Measurements from ENCODE around the gene LIMK2. TPM values are rescaled to one million over a fixed set of nuclear protein-coding genes. Genes with fewer than 3 reads are reported as not detected.

Gene LIMK2
- total and polyA plus RNA-seq, 9 of the 15 experiments (the other 6 are each of a cell fraction or from before 2014, with no cell fraction given): 1.1 to 14.5 (median 8.5) TPM

DNA sequence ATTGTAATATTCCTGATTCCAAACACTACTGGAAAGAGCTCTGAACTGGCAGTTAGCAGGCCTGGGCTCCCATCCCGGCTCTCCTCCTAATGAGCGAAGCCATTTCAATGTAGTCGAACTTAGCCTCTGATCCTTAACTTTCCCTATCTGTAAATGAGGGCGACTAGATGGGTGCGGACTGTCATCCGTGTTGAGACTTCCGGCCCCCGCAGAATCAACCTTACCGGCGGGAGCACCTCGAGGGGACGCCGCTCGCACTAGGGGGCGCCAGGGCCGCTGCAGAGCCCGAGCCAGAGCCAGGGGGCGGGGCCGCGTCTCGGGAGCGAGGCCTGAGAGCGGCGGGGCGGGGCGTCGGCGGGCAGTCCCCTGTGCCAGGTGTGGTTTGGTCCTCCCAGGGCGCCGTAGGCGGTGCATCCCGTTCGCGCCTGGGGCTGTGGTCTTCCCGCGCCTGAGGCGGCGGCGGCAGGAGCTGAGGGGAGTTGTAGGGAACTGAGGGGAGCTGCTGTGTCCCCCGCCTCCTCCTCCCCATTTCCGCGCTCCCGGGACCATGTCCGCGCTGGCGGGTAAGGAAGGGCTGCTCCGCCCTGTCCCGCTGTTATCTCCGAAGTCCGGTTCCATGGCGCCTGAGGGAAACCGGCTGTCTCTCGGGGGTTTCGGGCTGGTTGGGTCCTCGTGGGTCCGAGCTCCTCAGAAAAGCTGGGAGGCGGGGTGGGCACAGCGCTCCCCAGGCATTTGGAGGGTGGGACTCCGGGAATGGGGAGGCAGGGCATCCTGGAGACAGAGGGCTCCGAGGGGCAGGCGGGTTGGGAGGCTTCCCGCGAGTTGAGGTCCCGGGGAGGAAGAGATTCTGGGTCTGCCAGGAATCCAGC, at the start of gene LIMK2 (continued):
- TF ChIP-seq HCFC1 (IDR thresholded peaks at IDR 0.05; ENCODE audit: low read depth, low read length) (no peak), ZBTB7A (IDR thresholded peaks at IDR 0.05; ENCODE audit: borderline replicate concordance, control insufficient read depth, low read depth, low read length) (no peak), PHF8 (IDR thresholded peaks at IDR 0.05; ENCODE audit: borderline replicate concordance, low read length) (peak; percentile 72; the same call in 1 of the 2 replicates), CTBP1 (IDR thresholded peaks at IDR 0.05; ENCODE audit: borderline replicate concordance) (peak; percentile 61), NFYB (IDR thresholded peaks at IDR 0.05; ENCODE audit: extremely low read depth, insufficient read length) (no peak), ZNF121 (CRISPR knock-in tag; conservative IDR thresholded peaks at IDR 0.05) (no peak), SOX6 (IDR thresholded peaks at IDR 0.05) (no peak), HNRNPH1 (optimal IDR thresholded peaks at IDR 0.05; ENCODE audit: low read depth, low read length) (no peak), RBBP5 (IDR thresholded peaks at IDR 0.05; ENCODE audit: borderline replicate concordance, insufficient read depth, low read length, poor library complexity, severe bottlenecking) (no peak), ZNF175 (CRISPR knock-in tag; IDR thresholded peaks at IDR 0.05; ENCODE audit: low read depth) (no peak), DNMT1 (IDR thresholded peaks at IDR 0.05) (no peak), HDGF (IDR thresholded peaks at IDR 0.05) (no peak), ILF3 (IDR thresholded peaks at IDR 0.05; ENCODE audit: borderline replicate concordance) (no peak), NRF1 (conservative IDR thresholded peaks at IDR 0.05 in 1 of 2, IDR thresholded peaks at IDR 0.05 in 1 of 2) (peak in 1 of 2 experiments; percentile 9; a peak in 1 of 4 replicates)
- TF ChIP-seq, protein P1, sequence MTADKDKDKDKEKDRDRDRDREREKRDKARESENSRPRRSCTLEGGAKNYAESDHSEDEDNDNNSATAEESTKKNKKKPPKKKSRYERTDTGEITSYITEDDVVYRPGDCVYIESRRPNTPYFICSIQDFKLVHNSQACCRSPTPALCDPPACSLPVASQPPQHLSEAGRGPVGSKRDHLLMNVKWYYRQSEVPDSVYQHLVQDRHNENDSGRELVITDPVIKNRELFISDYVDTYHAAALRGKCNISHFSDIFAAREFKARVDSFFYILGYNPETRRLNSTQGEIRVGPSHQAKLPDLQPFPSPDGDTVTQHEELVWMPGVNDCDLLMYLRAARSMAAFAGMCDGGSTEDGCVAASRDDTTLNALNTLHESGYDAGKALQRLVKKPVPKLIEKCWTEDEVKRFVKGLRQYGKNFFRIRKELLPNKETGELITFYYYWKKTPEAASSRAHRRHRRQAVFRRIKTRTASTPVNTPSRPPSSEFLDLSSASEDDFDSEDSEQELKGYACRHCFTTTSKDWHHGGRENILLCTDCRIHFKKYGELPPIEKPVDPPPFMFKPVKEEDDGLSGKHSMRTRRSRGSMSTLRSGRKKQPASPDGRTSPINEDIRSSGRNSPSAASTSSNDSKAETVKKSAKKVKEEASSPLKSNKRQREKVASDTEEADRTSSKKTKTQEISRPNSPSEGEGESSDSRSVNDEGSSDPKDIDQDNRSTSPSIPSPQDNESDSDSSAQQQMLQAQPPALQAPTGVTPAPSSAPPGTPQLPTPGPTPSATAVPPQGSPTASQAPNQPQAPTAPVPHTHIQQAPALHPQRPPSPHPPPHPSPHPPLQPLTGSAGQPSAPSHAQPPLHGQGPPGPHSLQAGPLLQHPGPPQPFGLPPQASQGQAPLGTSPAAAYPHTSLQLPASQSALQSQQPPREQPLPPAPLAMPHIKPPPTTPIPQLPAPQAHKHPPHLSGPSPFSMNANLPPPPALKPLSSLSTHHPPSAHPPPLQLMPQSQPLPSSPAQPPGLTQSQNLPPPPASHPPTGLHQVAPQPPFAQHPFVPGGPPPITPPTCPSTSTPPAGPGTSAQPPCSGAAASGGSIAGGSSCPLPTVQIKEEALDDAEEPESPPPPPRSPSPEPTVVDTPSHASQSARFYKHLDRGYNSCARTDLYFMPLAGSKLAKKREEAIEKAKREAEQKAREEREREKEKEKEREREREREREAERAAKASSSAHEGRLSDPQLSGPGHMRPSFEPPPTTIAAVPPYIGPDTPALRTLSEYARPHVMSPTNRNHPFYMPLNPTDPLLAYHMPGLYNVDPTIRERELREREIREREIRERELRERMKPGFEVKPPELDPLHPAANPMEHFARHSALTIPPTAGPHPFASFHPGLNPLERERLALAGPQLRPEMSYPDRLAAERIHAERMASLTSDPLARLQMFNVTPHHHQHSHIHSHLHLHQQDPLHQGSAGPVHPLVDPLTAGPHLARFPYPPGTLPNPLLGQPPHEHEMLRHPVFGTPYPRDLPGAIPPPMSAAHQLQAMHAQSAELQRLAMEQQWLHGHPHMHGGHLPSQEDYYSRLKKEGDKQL (CRISPR knock-in tag; IDR thresholded peaks at IDR 0.05; ENCODE audit: borderline replicate concordance): no peak
- TF ChIP-seq, protein P2, sequence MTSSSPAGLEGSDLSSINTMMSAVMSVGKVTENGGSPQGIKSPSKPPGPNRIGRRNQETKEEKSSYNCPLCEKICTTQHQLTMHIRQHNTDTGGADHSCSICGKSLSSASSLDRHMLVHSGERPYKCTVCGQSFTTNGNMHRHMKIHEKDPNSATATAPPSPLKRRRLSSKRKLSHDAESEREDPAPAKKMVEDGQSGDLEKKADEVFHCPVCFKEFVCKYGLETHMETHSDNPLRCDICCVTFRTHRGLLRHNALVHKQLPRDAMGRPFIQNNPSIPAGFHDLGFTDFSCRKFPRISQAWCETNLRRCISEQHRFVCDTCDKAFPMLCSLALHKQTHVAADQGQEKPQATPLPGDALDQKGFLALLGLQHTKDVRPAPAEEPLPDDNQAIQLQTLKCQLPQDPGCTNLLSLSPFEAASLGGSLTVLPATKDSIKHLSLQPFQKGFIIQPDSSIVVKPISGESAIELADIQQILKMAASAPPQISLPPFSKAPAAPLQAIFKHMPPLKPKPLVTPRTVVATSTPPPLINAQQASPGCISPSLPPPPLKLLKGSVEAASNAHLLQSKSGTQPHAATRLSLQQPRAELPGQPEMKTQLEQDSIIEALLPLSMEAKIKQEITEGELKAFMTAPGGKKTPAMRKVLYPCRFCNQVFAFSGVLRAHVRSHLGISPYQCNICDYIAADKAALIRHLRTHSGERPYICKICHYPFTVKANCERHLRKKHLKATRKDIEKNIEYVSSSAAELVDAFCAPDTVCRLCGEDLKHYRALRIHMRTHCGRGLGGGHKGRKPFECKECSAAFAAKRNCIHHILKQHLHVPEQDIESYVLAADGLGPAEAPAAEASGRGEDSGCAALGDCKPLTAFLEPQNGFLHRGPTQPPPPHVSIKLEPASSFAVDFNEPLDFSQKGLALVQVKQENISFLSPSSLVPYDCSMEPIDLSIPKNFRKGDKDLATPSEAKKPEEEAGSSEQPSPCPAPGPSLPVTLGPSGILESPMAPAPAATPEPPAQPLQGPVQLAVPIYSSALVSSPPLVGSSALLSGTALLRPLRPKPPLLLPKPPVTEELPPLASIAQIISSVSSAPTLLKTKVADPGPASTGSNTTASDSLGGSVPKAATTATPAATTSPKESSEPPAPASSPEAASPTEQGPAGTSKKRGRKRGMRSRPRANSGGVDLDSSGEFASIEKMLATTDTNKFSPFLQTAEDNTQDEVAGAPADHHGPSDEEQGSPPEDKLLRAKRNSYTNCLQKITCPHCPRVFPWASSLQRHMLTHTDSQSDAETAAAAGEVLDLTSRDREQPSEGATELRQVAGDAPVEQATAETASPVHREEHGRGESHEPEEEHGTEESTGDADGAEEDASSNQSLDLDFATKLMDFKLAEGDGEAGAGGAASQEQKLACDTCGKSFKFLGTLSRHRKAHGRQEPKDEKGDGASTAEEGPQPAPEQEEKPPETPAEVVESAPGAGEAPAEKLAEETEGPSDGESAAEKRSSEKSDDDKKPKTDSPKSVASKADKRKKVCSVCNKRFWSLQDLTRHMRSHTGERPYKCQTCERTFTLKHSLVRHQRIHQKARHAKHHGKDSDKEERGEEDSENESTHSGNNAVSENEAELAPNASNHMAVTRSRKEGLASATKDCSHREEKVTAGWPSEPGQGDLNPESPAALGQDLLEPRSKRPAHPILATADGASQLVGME (CRISPR knock-in tag; IDR thresholded peaks at IDR 0.05): no peak

Data from K562 (cell line).